ENCODE data around the gene UTP18. TPM values are rescaled to one million over a fixed set of nuclear protein-coding genes. Genes with fewer than 3 reads are reported as not detected.

UTP18 gene
- polyA plus RNA-seq, 1 donor (not counting 4 experiments of a cell fraction or from before 2014, with no cell fraction given), result 42.7 TPM

DNA sequence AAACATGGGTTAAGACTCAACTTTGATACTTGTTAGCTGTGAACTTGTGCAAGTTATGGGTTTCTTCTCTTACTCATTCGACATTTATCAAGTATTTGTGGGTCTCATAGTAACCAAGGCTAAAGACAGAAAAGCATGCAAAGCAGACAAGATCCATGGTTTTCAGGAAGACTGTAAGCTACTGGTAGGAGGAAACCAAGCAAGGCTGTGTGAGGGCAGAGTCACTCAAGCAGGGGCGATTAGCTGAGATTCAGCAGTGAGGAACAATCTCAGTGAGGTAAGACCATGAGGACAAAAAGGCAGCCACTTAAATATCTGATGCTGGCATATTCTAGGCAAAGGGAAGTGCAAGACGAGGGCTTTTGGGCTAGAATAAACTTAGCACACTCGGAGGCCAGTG is 30.0 kb upstream of the UTP18 start:
- DNase-seq (ENCODE audit: low read depth, low spot score), result no peak
- Histone ChIP-seq H3K4me1 (ENCODE audit: control insufficient read depth, extremely low read depth, insufficient read depth, low read length) (peaks cover 11% of the 10 kb centered on the region), H2AFZ (ENCODE audit: control insufficient read depth, low read length) (no peak overlapping the region), H4K20me1 (ENCODE audit: control insufficient read depth, extremely low read depth, insufficient read depth, low read length) (no peaks in the 10 kb centered on the region), H3K27ac (ENCODE audit: control insufficient read depth, insufficient read depth, low read length) (no peak overlapping the region), H3K4me2 (ENCODE audit: control insufficient read depth, extremely low read depth, insufficient read depth, low read depth, low read length) (no peak overlapping the region), H3K9ac (ENCODE audit: control insufficient read depth, extremely low read depth, insufficient read depth, low read length) (no peak overlapping the region), H3K79me2 (ENCODE audit: control insufficient read depth, insufficient read depth, low read length) (peaks cover 20% of the 10 kb centered on the region), H3K4me3 (ENCODE audit: control insufficient read depth in 2 of 3, extremely low read depth in 1 of 3, insufficient read depth in 2 of 3, low read depth in 1 of 3, low read length in 3 of 3) (no peak overlapping the region), H3K36me3 (ENCODE audit: control insufficient read depth in 2 of 2, extremely low read depth in 1 of 2, insufficient read depth in 2 of 2, low read length in 2 of 2) (no peaks in the 10 kb centered on the region), H3K9me1 (ENCODE audit: control insufficient read depth, extremely low read depth, insufficient read depth, low read length) (no peaks in the 10 kb centered on the region), H3K9me3 (ENCODE audit: control insufficient read depth, low read depth, low read length) (no peaks in the 10 kb centered on the region), H3K27me3 (ENCODE audit: control insufficient read depth, extremely low read depth, insufficient read depth, low read length) (no peaks in the 10 kb centered on the region)
- TF ChIP-seq, protein P1, sequence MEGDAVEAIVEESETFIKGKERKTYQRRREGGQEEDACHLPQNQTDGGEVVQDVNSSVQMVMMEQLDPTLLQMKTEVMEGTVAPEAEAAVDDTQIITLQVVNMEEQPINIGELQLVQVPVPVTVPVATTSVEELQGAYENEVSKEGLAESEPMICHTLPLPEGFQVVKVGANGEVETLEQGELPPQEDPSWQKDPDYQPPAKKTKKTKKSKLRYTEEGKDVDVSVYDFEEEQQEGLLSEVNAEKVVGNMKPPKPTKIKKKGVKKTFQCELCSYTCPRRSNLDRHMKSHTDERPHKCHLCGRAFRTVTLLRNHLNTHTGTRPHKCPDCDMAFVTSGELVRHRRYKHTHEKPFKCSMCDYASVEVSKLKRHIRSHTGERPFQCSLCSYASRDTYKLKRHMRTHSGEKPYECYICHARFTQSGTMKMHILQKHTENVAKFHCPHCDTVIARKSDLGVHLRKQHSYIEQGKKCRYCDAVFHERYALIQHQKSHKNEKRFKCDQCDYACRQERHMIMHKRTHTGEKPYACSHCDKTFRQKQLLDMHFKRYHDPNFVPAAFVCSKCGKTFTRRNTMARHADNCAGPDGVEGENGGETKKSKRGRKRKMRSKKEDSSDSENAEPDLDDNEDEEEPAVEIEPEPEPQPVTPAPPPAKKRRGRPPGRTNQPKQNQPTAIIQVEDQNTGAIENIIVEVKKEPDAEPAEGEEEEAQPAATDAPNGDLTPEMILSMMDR (optimal IDR thresholded peaks at IDR 0.05 in 1 of 3, IDR thresholded peaks at IDR 0.05 in 1 of 3, conservative IDR thresholded peaks at IDR 0.05 in 1 of 3; ENCODE audit: extremely low read depth in 1 of 3, insufficient read depth in 2 of 3, low read length in 3 of 3), result no peak
- TF ChIP-seq EZH2 (IDR thresholded peaks at IDR 0.05; ENCODE audit: low read length), result no peak
- dilution Hi-C loops (cut with MboI; ENCODE audit: extremely low pct_ligation_motif_present, low sequenced_read_pairs), result no loop called here
- FAIRE-seq, result no peak

DNA sequence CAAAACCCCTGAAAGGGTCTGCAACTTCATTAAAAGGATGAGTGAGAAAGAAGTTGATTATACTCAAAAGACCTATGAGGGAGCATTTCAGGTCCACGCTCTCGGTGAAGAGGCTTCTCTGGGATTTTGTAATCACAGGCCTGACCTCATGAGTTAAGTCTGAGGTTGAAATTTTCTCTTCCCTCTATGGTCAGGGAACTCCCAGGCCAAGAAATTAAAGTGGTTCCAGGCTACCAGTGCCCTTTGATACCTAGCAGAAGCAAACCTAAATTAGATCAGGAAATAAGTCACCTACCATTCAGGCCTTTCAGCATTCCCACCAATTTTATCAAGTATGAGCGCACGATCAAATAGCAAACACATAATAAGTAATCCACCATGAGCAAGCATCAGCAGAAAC is 28.3 kb upstream of the UTP18 start:
- no peak overlapping the region for H3K4me2 ChIP-seq (ENCODE audit: control insufficient read depth, extremely low read depth, insufficient read depth, low read depth, low read length)
- no peak for FAIRE-seq
- H3K9me1 ChIP-seq (ENCODE audit: control insufficient read depth, extremely low read depth, insufficient read depth, low read length), result no peaks in the 10 kb centered on the region
- H3K36me3 ChIP-seq (ENCODE audit: control insufficient read depth in 2 of 2, extremely low read depth in 1 of 2, insufficient read depth in 2 of 2, low read length in 2 of 2), result no peaks in the 10 kb centered on the region
- dilution Hi-C loops (cut with MboI; ENCODE audit: extremely low pct_ligation_motif_present, low sequenced_read_pairs), result no loop called here
- H3K4me1 ChIP-seq (ENCODE audit: control insufficient read depth, extremely low read depth, insufficient read depth, low read length), result peaks cover 3% of the 10 kb centered on the region
- DNase-seq (ENCODE audit: low read depth, low spot score), result no peak
- H3K27ac ChIP-seq (ENCODE audit: control insufficient read depth, insufficient read depth, low read length), result no peak overlapping the region
- H3K4me3 ChIP-seq (ENCODE audit: control insufficient read depth in 2 of 3, extremely low read depth in 1 of 3, insufficient read depth in 2 of 3, low read depth in 1 of 3, low read length in 3 of 3), result no peak overlapping the region
- H2AFZ ChIP-seq (ENCODE audit: control insufficient read depth, low read length), result no peak overlapping the region
- no peaks in the 10 kb centered on the region for H4K20me1 ChIP-seq (ENCODE audit: control insufficient read depth, extremely low read depth, insufficient read depth, low read length)
- no peak overlapping the region for H3K9ac ChIP-seq (ENCODE audit: control insufficient read depth, extremely low read depth, insufficient read depth, low read length)
- TF ChIP-seq, protein P1 (optimal IDR thresholded peaks at IDR 0.05 in 1 of 3, IDR thresholded peaks at IDR 0.05 in 1 of 3, conservative IDR thresholded peaks at IDR 0.05 in 1 of 3; ENCODE audit: extremely low read depth in 1 of 3, insufficient read depth in 2 of 3, low read length in 3 of 3), result no peak
- TF ChIP-seq EZH2 (IDR thresholded peaks at IDR 0.05; ENCODE audit: low read length), result no peak
- H3K9me3 ChIP-seq (ENCODE audit: control insufficient read depth, low read depth, low read length), result no peaks in the 10 kb centered on the region
- H3K79me2 ChIP-seq (ENCODE audit: control insufficient read depth, insufficient read depth, low read length), result peaks cover 26% of the 10 kb centered on the region
- no peaks in the 10 kb centered on the region for H3K27me3 ChIP-seq (ENCODE audit: control insufficient read depth, extremely low read depth, insufficient read depth, low read length)

All from keratinocyte (primary cell).